ENCODE results near the gene STK32C. TPM values are rescaled to one million over a fixed set of nuclear protein-coding genes. Genes with fewer than 3 reads are reported as not detected.

Gene STK32C
- total RNA-seq, 3 donors from 2014 or later = 14.8 to 18.0 (median 15.3) TPM

- ATAC-seq = peak; percentile 27 to 38
- Mint-ChIP-seq H3K36me3 (ENCODE audit: insufficient read depth) (no peaks in the 10 kb centered on the region), H3K27me3 (ENCODE audit: low read depth) (no peaks in the 10 kb centered on the region), H3K9me3 (no peaks in the 10 kb centered on the region), H3K4me1 (ENCODE audit: low read depth) (peaks cover 62% of the 10 kb centered on the region), H3K4me3 (peak overlapping the region; percentile 92)
- no peak for DNase-seq
These were observed 24.6 kb upstream of the STK32C start for GRCh38 chr10:132332433-132332754.

- peak; percentile 100 for DNase-seq
- Mint-ChIP-seq H3K27me3 (ENCODE audit: low read depth) (no peaks in the 10 kb centered on the region), H3K9me3 (no peaks in the 10 kb centered on the region), H3K4me3 (peak within 1 kb of the TSS; percentile 92), H3K4me1 (ENCODE audit: low read depth) (peaks cover 62% of the 10 kb centered on the region), H3K36me3 (ENCODE audit: insufficient read depth) (peaks cover 2% of the 10 kb centered on the region)
- peak; percentile 86 to 89 for ATAC-seq
These were observed 24.1 kb upstream of the STK32C start, which contains the start of gene LRRC27 for GRCh38 chr10:132331601-132332432. Gene LRRC27 (plus strand): TSS chr10:132332193. CDS start chr10:132333525, 1,332 bp downstream.

GRCh38 chr10:132330486-132330833 is 22.7 kb upstream of the STK32C start:
- peaks cover 7% of the 10 kb centered on the region for H3K36me3 Mint-ChIP-seq (ENCODE audit: insufficient read depth)
- H3K9me3 Mint-ChIP-seq = no peaks in the 10 kb centered on the region
- H3K27me3 Mint-ChIP-seq (ENCODE audit: low read depth) = no peaks in the 10 kb centered on the region
- peak overlapping the region; percentile 92 for H3K4me3 Mint-ChIP-seq
- peaks cover 61% of the 10 kb centered on the region for H3K4me1 Mint-ChIP-seq (ENCODE audit: low read depth)
- no peak for DNase-seq
- ATAC-seq = no peak

GRCh38 chr10:132329565-132330485 is 22.1 kb upstream of the STK32C start:
- Mint-ChIP-seq H3K27me3 (ENCODE audit: low read depth) (no peaks in the 10 kb centered on the region), H3K4me3 (peak overlapping the region; percentile 92), H3K4me1 (ENCODE audit: low read depth) (peaks cover 64% of the 10 kb centered on the region), H3K36me3 (ENCODE audit: insufficient read depth) (peaks cover 11% of the 10 kb centered on the region), H3K9me3 (no peaks in the 10 kb centered on the region)
- DNase-seq (no peak), ATAC-seq (no peak)

- no peaks in the 10 kb centered on the region for H3K9me3 Mint-ChIP-seq
- H3K36me3 Mint-ChIP-seq (ENCODE audit: insufficient read depth) = peaks cover 17% of the 10 kb centered on the region
- ATAC-seq (no peak), DNase-seq (no peak)
- H3K27me3 Mint-ChIP-seq (ENCODE audit: low read depth) = no peaks in the 10 kb centered on the region
- peaks cover 68% of the 10 kb centered on the region for H3K4me1 Mint-ChIP-seq (ENCODE audit: low read depth)
- no peak overlapping the region for H3K4me3 Mint-ChIP-seq
These were observed 21.0 kb upstream of the STK32C start for GRCh38 chr10:132328738-132329137.

GRCh38 chr10:132328106-132328505 is 20.4 kb upstream of the STK32C start:
- no peaks in the 10 kb centered on the region for H3K27me3 Mint-ChIP-seq (ENCODE audit: low read depth)
- no peak for DNase-seq
- no peak overlapping the region for H3K4me3 Mint-ChIP-seq
- H3K4me1 Mint-ChIP-seq (ENCODE audit: low read depth) = peaks cover 61% of the 10 kb centered on the region
- ATAC-seq = no peak
- no peaks in the 10 kb centered on the region for H3K9me3 Mint-ChIP-seq
- H3K36me3 Mint-ChIP-seq (ENCODE audit: insufficient read depth) = peaks cover 17% of the 10 kb centered on the region

GRCh38 chr10:132326925-132327324 is 19.2 kb upstream of the STK32C start:
- Mint-ChIP-seq H3K9me3 (no peaks in the 10 kb centered on the region), H3K36me3 (ENCODE audit: insufficient read depth) (peaks cover 17% of the 10 kb centered on the region), H3K27me3 (ENCODE audit: low read depth) (no peaks in the 10 kb centered on the region), H3K4me1 (ENCODE audit: low read depth) (peaks cover 54% of the 10 kb centered on the region), H3K4me3 (peak overlapping the region; percentile 44)
- ATAC-seq (peak; percentile 38 to 49), DNase-seq (peak; percentile 34)

GRCh38 chr10:132326344-132326889 is 18.7 kb upstream of the STK32C start:
- Mint-ChIP-seq H3K4me1 (ENCODE audit: low read depth) (peaks cover 54% of the 10 kb centered on the region), H3K36me3 (ENCODE audit: insufficient read depth) (peaks cover 17% of the 10 kb centered on the region), H3K9me3 (no peaks in the 10 kb centered on the region), H3K4me3 (no peak overlapping the region), H3K27me3 (ENCODE audit: low read depth) (no peaks in the 10 kb centered on the region)
- ATAC-seq = no peak
- DNase-seq = no peak

GRCh38 chr10:132324186-132324585 is 16.4 kb upstream of the STK32C start:
- H3K36me3 Mint-ChIP-seq (ENCODE audit: insufficient read depth) = peaks cover 17% of the 10 kb centered on the region
- no peaks in the 10 kb centered on the region for H3K27me3 Mint-ChIP-seq (ENCODE audit: low read depth)
- ATAC-seq = no peak
- no peak for DNase-seq
- no peak overlapping the region for H3K4me3 Mint-ChIP-seq
- peaks cover 43% of the 10 kb centered on the region for H3K4me1 Mint-ChIP-seq (ENCODE audit: low read depth)
- H3K9me3 Mint-ChIP-seq = no peaks in the 10 kb centered on the region

GRCh38 chr10:132322586-132323048 is 14.9 kb upstream of the STK32C start:
- no peaks in the 10 kb centered on the region for H3K27me3 Mint-ChIP-seq (ENCODE audit: low read depth)
- H3K36me3 Mint-ChIP-seq (ENCODE audit: insufficient read depth) = peaks cover 17% of the 10 kb centered on the region
- DNase-seq (no peak), ATAC-seq (no peak)
- H3K4me1 Mint-ChIP-seq (ENCODE audit: low read depth) = peaks cover 31% of the 10 kb centered on the region
- no peaks in the 10 kb centered on the region for H3K9me3 Mint-ChIP-seq
- H3K4me3 Mint-ChIP-seq = no peak overlapping the region

- DNase-seq (no peak), ATAC-seq (no peak)
- no peak overlapping the region for H3K4me3 Mint-ChIP-seq
- peaks cover 15% of the 10 kb centered on the region for H3K36me3 Mint-ChIP-seq (ENCODE audit: insufficient read depth)
- no peaks in the 10 kb centered on the region for H3K9me3 Mint-ChIP-seq
- peaks cover 26% of the 10 kb centered on the region for H3K4me1 Mint-ChIP-seq (ENCODE audit: low read depth)
- H3K27me3 Mint-ChIP-seq (ENCODE audit: low read depth) = no peaks in the 10 kb centered on the region
These were observed 14.0 kb upstream of the STK32C start for GRCh38 chr10:132321726-132322125.

GRCh38 chr10:132320654-132321469 is 13.1 kb upstream of the STK32C start:
- peak in 1 of 2 donors; percentile 8 for ATAC-seq
- Mint-ChIP-seq H3K9me3 (no peaks in the 10 kb centered on the region), H3K4me3 (no peak overlapping the region), H3K27me3 (ENCODE audit: low read depth) (no peaks in the 10 kb centered on the region), H3K4me1 (ENCODE audit: low read depth) (peaks cover 17% of the 10 kb centered on the region), H3K36me3 (ENCODE audit: insufficient read depth) (peaks cover 11% of the 10 kb centered on the region)
- DNase-seq = no peak

GRCh38 chr10:132319853-132320653 is 12.3 kb upstream of the STK32C start:
- Mint-ChIP-seq H3K9me3 (no peaks in the 10 kb centered on the region), H3K36me3 (ENCODE audit: insufficient read depth) (peaks cover 9% of the 10 kb centered on the region), H3K4me1 (ENCODE audit: low read depth) (peaks cover 15% of the 10 kb centered on the region), H3K27me3 (ENCODE audit: low read depth) (no peaks in the 10 kb centered on the region), H3K4me3 (no peak overlapping the region)
- DNase-seq (no peak), ATAC-seq (peak; percentile 98)

Measured in activated T-cell treated with anti-CD3 and anti-CD28 coated beads, Interleukin-2, amount 50 U/mL, for 4 hours (primary cell).